NCI-H82 treated with DMSO at 0.1 percent for 48 hours (cell line): ENCODE results near the gene MBLAC2.
A peak's percentile ranks its signal among the peaks of the same experiment; 100 is the strongest.

Experiments
- DNase-seq: peaks from one replicate; lab custom pipeline; 2025; ENCODE audit not compliant: unreplicated experiment; lab: John Stamatoyannopoulos, UW

MBLAC2 gene

DNA sequence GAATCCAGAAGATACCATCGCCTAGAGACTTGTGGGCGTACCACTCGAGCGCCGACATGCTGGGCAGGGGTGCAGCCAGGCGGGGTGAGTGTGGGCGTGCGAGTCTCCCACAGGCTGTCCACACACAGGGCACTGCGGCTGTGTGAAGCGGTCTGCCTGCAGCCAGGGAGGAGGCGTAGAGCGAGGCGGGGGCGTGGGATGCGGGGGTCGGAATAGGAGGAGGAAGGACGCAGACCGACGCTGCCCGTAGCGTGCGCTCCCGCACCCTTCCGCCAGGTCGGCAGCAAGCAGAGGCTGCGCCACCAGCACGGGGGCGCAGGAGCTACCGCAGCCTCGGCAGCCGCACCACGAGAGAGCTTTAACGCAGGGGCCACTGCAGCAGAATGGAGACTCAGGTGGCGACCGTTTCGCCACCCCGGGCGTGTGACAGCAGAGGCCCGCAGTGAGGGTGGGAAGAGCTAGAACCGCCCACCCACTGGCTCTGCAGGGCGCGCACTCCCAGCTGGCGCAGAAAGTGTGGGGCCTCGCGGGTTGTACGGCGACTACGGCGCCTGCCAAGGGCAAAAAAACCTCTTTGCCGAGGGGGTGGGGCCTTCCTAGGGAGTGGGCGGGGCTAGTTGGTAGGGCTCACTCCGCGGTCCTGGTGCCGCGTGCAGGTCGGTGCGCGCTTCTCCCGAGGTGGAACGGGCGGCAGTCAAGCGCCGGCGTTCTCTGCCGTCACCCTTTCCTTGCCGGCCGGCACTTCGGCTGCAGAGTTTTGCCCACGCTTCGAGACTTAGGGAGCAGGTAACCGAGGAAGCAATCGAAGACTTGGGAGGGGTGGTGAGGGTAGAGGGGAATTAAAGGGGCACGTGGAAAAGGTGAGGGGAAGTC is at the start of gene MBLAC2, which contains the start of gene POLR3G:
Gene MBLAC2 (minus strand): TSS at position 537 of the 873 bp plus-strand sequence. CDS start 479 bp downstream, at position 58.
Gene POLR3G (plus strand): TSS at position 630 of the 873 bp plus-strand sequence. CDS start 10,704 bp downstream, outside the sequence.
- peak; percentile 81 for DNase-seq

DNA sequence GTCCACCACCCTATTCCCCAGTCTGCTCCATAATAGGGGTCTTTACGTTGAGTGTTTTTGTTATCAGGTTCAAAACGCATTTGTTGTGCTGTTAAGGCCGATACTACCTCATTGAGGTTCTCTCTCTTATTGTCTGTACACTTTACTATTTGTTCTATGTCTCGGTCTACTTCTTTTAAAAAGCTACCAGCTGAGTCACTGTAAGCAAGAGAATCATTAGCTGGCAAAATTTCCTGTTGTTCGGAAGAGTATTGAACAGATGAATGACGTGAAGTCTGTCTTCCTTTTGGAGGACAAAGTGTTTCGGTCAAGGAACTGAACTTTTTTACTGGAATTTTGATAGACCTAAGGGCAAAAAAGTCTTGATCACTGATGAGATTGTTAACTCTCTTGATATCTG is 44.5 kb upstream of the MBLAC2 start:
- DNase-seq = no peak

DNA sequence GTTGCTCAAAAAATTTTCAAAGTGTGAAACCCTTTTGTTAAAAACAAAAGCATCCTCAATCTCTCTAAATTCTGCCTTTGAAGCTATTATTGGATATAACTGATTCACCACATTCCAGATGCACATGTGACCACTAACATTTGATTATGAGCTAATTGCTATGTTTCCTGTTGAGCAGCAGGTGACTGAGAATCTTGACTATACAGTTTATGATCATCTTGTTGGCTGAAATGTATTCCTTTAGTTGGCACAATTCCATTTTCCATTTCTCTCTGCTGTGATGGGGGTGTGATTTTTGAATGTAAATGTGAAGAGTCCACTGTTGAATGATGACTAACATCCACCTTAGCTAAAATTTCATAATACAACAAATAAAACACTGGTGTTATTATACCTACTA is 44.1 kb upstream of the MBLAC2 start:
- DNase-seq = no peak

DNA sequence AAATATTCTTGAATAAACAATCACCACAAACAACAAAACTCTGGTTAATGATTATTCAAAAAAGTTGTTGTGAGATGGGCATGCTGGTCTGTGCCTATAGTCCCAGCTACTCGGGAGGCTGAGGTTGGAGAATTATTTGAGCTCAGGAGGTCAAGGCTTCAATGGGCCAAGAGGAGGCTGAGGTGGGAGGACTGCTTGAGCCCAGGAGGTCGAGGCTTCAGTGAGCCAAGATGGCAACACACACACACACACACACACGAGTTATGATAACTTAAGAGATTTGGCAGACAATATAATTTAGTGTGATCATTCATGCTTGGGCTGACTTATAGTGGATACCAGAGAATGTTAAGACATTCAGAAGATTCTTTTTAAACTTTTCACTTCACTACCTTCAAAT is 39.9 kb upstream of the MBLAC2 start:
- no peak for DNase-seq

DNA sequence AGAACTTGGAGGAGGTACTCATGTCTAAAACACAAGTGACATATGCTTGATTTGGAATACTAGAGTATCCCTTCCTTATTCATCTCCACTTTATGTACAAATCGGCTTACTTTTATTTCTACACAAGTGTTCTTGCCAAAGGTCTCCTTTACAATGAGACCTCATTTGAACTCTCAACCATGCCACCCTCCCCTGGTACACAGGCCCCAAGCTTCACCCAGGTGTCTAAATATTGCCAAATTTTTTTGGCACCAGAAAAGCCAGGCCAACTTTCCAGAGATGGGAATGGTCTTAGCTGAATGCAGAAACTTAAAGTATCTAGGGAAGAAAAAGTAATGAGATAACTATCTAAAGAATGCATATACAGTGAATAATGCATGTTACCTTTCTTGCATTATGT is 35.9 kb upstream of the MBLAC2 start:
- no peak for DNase-seq

DNA sequence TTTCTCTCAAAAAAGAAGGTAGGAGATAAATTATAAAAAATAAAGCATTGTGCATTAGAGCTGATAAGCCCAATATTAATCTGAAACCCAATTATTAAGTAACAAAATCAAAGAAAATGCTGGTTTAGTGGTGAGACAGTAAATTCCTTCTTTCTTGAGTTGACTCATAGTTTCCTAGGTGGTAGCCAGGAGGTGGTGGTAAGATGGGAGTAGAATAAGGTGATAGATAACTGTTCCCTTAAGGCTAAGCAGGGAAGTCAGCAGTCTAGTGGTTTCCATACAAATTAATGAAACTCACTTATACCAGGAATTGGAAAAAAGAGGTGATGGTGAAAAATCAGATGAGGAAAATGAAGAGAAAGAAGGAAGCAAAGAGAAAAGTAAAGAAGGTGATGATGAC is 31.6 kb upstream of the MBLAC2 start:
- no peak for DNase-seq

DNA sequence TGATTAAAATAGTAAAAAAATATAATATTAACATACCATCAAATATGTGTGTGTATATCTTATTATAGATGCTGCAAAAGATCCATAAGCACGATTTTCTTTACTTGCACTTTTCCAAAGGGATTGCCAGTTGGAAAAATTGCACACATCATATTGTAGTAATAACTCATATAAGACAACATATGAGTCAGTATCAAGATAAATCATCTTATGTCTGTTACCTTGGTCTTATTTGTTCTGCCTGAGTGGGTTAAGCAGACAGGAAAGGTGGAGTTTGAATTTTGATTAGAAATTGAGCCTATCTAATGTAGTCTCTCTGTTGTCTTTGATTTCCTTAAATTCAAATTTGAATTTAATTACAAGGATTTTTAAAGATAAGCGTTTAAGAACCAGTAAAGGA is 30.2 kb upstream of the MBLAC2 start:
- no peak for DNase-seq

DNA sequence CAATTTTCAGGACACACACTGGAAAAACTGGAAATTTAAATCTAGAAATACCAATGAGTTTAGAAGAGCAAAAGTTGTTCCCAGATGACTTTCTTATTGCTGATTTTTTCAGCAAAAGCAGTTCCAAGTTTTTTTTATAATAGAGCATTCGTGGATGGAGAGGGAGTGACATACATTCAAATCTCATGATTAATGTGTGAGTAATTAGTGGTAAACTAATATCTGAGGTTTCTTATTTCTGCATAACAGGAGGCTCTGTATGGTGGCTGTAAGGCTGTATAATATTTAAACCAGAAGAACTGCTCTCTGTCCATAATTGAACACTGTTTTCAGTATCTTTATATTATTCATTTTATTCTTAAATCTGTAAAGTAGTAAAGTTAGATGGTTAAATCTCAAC is 29.0 kb upstream of the MBLAC2 start:
- no peak for DNase-seq

DNA sequence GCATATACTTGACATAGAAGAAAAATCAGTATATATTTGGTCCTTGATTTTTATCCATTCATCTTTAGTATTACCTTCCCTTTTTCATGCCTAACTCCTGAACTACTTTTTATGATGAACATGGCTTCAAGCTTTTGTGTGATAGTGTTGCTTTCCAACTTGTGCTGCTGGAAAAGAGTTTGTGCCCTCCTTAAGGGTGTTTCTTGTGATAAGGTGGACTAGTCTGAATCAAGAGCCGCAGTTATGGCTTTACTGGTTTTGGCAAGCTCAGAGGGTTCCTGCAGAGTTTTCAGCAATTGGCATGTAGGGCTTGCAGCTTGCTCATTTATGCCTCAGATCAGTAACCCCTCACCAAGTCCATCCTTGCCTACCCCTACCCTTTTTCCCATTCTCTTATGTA is 20.6 kb upstream of the MBLAC2 start:
- DNase-seq = no peak

DNA sequence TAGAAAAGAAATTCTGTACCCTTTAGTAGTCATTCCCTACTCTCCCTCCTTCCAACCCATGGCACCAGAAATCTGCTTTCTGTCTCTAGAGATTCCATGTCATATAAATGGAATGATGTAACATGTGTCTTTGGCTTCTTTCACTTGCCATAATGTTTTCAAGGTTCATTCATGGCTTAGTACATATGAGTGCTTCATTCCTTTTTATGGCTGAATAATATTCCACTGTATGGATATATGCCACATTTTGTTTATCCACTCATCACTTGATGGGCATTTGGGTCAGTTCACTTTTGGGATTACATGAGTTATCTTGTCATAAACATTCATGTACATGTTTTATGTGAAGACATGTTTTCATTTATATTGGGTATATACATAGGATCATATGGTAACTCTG is 19.5 kb upstream of the MBLAC2 start:
- no peak for DNase-seq

DNA sequence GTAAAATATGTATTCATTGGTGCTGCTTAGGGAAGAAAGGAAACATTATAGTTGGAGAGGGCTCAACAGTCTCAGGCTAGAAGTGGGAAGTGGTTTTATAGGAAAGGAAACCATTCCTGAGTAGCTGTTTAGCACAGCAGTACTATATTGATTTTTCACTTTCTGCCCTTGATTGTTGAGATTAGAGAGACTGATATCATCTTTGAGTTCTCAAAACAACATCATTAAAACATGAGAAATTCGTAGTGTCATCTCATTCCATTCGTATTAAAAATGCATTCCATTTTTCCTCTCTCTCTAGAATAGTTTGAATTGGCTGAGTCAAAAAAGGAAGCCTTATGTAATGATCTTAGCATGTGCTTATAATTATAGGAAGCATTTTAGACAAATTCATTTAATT is 14.2 kb upstream of the MBLAC2 start:
- DNase-seq = no peak

DNA sequence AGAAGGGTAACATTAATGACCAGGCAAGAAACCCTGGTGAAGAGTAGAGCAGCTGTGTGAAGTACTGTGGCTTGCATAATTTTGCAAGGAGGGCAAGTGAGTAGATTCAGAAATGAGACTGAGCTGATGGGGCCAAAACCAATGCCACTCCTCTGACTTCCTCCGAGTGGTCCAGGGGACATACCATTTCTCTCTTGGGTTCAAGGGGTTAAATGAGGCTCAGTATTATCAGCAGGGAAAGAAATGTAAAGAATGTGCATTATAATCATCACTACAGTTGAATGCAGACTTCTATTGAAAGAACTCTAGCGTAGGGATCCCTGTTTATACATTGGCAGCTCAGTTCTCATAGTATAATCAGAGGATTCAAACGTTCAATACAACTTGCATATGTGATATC is 10.0 kb upstream of the MBLAC2 start:
- no peak for DNase-seq

DNA sequence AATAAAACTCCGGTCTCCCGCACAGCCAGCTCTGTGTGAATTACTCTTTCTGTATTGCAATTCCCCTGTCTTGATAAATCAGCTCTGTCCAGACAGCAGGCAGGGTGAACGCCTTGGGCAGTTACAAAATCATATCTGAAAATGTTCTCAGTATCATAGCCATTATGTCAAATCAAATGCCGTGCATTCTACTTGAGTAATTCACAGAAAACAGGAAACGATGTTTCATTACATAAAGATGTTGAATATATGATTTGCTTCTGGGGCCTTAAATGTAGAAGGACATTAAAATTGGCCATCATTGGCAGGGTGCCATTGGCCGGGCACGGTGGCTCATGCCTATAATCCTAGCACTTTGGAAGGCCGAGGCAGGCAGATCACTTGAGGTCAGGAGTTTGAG is 8.6 kb upstream of the MBLAC2 start:
- no peak for DNase-seq

DNA sequence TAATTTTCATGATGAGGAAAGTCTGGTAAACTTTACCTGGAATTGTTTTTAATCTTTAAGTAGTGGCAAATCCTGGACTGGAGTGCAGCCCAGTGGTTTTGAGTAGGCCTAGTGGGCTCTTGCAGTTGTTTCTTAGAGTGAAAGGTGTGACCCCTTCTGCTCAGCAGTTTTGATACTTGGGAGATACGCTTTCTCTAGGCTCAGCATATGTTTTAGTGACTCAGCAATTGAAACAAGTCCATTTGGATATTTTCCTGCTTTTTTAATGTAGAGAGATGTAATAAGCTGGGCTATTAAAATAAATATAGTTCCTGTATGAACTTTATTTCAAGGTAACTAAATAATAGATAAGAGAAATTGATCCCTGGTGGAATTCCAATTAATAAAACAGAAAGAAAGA is 6.1 kb upstream of the MBLAC2 start:
- DNase-seq = no peak

DNA sequence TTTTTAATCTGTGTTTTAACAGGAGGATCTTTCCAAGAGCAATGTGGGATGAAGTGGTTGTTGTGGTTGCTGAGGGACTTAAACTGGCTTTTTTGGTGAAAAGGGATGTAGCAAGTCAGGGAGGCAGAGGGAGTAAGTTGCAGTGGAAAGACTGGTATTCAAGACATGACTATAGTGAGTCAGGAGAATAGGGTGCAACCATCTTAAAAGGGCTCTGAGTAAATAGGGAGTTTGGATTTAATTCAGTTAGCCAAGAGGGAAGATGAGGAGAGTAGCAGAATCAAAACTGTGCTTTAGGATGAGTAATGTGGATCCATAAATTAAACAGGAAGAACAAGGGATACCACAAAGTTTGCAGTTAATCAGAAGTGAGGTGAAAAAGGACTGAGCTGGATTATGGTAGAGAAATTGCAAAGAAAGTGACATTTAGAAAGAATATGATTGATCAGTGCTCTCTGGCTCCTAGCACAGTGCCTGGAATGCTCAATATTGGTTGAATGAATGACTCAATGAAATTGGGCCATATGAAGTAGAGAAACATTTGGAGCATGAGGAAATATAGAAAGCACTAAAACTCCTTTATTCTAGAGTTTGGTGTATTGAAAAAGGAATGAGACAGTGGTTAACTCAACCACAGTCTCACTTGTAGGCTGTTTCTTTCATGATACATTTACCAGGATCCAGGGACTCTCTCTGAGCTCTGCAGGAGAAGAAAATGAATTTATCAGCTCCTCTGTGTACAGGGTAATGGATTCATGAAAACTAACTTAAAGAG is 5.2 kb upstream of the MBLAC2 start:
- no peak for DNase-seq

DNA sequence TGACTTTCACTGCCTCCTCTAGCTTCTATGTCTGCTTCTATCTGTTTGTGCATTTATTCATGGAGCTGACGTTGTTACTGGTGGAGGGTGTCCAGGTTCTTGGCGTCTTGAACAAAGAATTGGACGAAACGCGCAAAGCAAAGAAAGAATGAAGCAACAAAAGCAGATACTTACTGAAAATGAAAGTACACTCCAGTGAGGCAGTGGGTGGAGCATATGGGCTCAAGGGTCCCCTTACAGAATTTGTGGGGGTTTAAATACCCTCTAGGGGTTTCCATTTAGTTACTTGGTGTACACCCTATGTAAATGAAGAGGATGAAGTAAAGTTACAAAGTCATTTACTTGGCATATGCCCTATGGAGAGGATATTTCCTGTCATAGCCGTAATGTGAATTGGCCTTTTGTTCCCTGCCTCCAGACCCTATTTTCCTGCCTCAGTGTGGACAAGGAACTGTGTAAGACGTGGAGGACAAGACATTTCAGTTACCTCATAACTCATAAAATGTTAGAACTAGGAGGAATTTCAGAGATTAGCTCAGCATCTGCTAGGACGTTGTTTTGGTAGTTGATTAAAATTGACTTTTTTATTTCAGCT is 3.1 kb upstream of the MBLAC2 start:
- DNase-seq = no peak

DNA sequence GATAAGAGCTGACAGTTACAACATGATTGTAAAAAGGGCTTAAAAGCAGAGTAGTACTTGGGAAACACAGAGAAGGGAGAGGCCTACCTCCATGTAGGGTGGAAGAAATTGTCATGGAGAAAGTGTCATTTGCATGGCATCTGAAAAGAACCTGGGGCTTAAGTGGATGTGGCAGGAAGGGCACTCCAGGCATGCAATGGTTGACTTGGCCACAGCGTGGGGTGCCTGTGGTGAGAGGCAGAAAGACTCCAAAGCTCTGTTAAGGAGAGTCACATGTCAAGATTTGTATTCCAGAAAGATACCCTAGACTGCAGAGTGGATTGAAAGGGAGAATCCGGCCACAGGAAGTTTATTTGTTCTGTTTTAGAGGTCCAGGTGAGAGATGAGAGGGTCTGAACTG is 2.5 kb upstream of the MBLAC2 start:
- no peak for DNase-seq

DNA sequence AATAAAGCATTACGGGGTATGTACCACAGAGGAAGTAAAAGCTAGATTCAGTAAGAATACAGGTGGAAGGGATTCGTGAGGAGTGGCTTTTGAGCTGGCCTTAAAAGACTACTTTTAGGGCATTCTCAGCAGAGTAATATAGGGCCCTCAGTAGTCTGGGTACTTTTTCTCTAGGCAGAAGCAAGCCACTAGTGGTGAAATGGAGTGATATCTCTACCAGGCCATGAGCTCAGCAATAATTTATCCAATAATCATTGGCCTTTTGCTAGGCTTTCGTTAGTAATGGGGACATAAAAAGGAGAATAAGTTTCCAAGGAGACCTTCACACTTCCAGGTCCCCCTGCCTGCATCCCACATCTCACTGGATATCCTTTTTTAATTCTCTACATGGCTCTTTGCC is 1.8 kb upstream of the MBLAC2 start:
- no peak for DNase-seq

DNA sequence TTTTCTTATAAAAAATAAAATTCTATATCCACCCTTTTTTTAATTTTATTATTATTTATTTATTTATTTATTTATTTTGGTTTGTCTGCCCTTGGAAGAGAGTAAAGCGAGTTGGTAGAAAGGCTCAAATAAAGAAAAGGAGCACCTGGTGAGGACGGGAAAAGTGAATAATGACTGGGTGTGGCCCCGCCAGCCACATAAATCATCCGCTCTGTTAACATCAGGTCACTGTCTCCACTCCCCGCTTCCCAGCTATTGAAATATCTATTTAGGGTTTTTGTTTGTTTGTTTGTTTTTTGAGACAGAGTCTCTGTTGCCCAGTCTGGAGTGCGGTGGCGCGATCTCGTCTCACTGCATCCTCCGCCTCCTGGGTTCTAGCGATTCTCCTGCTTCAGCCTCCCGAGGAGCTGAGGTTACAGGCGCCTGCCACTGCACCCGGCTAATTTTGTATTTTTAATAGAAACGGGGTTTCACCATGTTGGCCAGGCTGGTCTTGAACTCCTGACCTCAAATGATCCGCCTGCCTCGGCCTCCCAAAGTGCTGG is 937 bp upstream of the MBLAC2 start:
- no peak for DNase-seq

DNA sequence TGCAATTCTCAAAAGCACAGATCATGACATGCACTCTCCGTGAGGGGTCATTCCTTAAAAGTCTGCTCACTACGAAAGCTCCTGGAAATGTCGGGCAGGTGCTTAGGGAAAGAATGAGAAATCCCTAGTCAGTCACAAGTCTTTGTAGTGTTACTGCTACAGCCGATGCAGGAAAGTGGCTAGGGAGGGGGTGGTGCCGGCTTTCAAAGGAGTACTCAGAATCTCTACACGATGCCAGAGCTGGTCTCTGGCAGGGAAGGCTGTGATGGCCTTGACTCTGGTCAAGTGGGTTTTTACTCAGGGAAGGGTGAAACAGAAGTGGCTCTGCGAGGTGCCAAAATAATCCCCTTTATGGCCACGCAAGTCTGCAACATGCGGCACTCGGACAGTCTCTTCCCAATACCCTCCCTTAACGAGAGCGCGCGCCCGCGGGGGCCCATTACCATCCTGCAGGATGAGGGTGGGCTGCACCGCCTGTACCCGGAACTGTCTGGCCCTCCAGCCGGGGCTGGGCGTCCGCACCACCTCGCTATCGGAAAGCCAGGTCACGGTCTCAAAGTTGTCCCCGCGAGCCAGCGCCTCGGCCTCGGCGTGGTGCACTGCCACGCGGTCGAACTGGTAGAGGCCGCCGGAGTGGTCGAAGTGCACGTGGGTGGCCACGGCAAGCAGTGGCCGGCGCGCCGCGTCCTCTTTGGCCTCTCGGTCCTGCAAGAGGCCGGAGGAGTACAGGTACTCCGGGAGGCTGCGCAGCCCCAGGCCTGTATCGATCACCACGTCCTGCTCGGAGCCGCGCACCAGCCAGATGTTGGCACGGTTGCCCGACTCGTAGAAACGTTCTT is 956 bp downstream of the MBLAC2 start:
- DNase-seq = peak; percentile 32
